T-cell (primary cell): ENCODE results near the gene RNF166. TPM values are rescaled to one million over a fixed set of nuclear protein-coding genes. Genes with fewer than 3 reads are reported as not detected.
A peak's percentile ranks its signal among the peaks of the same experiment; 100 is the strongest.

ENCODE experiments used
- ATAC-seq, 4 experiments: fragments of 200-7000 bp in 3 of 4; fragments of 150-1000 bp in 1 of 4; cut with Tn5 transposase; replicated peaks in 1 of 4; 1 replicate in 3 of 4; 2 replicates in 1 of 4; pipeline ENCODE4 v1.10.0; 2021; ENCODE audit warnings: moderate library complexity in 3 of 4, mild to moderate bottlenecking in 2 of 4, moderate number of reproducible peaks in 1 of 4
- CTCF ChIA-PET, 2 donors: fragments of 300-600 bp; sonication (Branson Sonifier 250); formaldehyde crosslinking; loops; one replicate each; lab custom pipeline; 2022; ENCODE audit warnings: antibody characterized with exemption in 2 of 2; lab: Charles Lee
- POLR2A ChIA-PET, 2 donors: fragments of 300-600 bp; sonication (Branson Sonifier 250); formaldehyde crosslinking; loops; one replicate each; lab custom pipeline; 2022; ENCODE audit warnings: antibody characterized with exemption in 2 of 2; lab: Charles Lee
- DNase-seq, 35 experiments: peaks; one replicate each; pipeline versions ENCODE4 v3.0.0 to v3.0.0-alpha.2; 2013 to 2023
- H3K27ac ChIP-seq: one replicate; pipeline ENCODE4 v1.5.1; 2013; ENCODE audit warnings: low read length
- H3K27me3 ChIP-seq, 2 experiments: replicated peaks in 1 of 2; 1 replicate in 1 of 2; 2 replicates in 1 of 2; pipeline versions ENCODE4 v1.6.1 to v1.7.0; 2013; ENCODE audit warnings: low read length in 1 of 2, mixed read lengths in 1 of 2; ENCODE audit not compliant: control insufficient read depth in 2 of 2, insufficient read depth in 2 of 2; ENCODE audit errors: extremely low read depth in 1 of 2
- H3K36me3 ChIP-seq, 2 donors: 1 replicate in 1 of 2; 2 replicates in 1 of 2; pipeline versions ENCODE4 v1.6.1 to v1.7.0; 2013; ENCODE audit warnings: low read length in 1 of 2; ENCODE audit not compliant: control insufficient read depth in 2 of 2, insufficient read depth in 1 of 2; ENCODE audit errors: extremely low read depth in 1 of 2
- H3K4me1 ChIP-seq, 2 experiments: 1 replicate in 1 of 2; 2 replicates in 1 of 2; pipeline versions ENCODE4 v1.6.1 to v1.7.0; 2013; ENCODE audit warnings: low read length in 2 of 2, mixed read lengths in 1 of 2; ENCODE audit not compliant: insufficient read depth in 2 of 2, control insufficient read depth in 1 of 2; ENCODE audit errors: extremely low read depth in 1 of 2
- H3K4me3 ChIP-seq, 2 donors: 1 replicate in 1 of 2; 2 replicates in 1 of 2; pipeline versions ENCODE4 v1.5.1 to v1.7.0; 2013; ENCODE audit warnings: mild to moderate bottlenecking in 2 of 2, low read length in 1 of 2, moderate library complexity in 1 of 2; ENCODE audit not compliant: control insufficient read depth in 1 of 2; ENCODE audit errors: extremely low read depth in 1 of 2
- H3K9me3 ChIP-seq: 2 replicates; pipeline ENCODE4 v1.7.0; 2013
- H3K27ac Mint-ChIP-seq, 2 donors: one replicate each; pipeline ENCODE4 v1.8.0; 2020 to 2021; ENCODE audit warnings: mild to moderate bottlenecking in 2 of 2, mixed read lengths in 2 of 2
- H3K27me3 Mint-ChIP-seq, 2 donors: one replicate each; pipeline ENCODE4 v1.8.0; 2021 to 2022; ENCODE audit warnings: mixed read lengths in 2 of 2
- H3K36me3 Mint-ChIP-seq: one replicate; pipeline ENCODE4 v1.8.0; 2021; ENCODE audit warnings: mixed read lengths
- H3K4me1 Mint-ChIP-seq, 3 donors: one replicate each; pipeline ENCODE4 v1.8.0; 2020 to 2022; ENCODE audit warnings: mixed read lengths in 3 of 3, mild to moderate bottlenecking in 1 of 3
- H3K4me3 Mint-ChIP-seq, 3 donors: one replicate each; pipeline ENCODE4 v1.8.0; 2020 to 2022; ENCODE audit warnings: mild to moderate bottlenecking in 3 of 3, mixed read lengths in 3 of 3, moderate library complexity in 3 of 3
- H3K9me3 Mint-ChIP-seq, 3 donors: one replicate each; pipeline ENCODE4 v1.8.0; 2020 to 2022; ENCODE audit warnings: mixed read lengths in 3 of 3
- WGBS: methylation state at CpG from one replicate; pipeline ENCODE4 v1.1.5; 2013; ENCODE audit warnings: missing lambda C conversion rate; ENCODE audit not compliant: insufficient coverage; 5-methylcytosine and 5-hydroxymethylcytosine counted together
- total RNA-seq, 35 experiments: library from RNA in 6 of 35; stranded (reverse) in 6 of 35; fragments of 120-200 nt in 1 of 35; gene quantifications; one replicate each; pipeline versions ENCODE4 v1.2.1 to v1.2.4 and lab custom pipeline; 2013 to 2026

RNF166 gene
- total RNA-seq, 5 donors from 2014 or later (not counting 1 experiment from before 2014, with no cell fraction given), result 246 to 369 (median 264) TPM

- H3K9me3 Mint-ChIP-seq, result no peaks in the 10 kb centered on the region
- H3K36me3 Mint-ChIP-seq, result peaks cover 5% of the 10 kb centered on the region
- H3K36me3 ChIP-seq, result peaks cover 21 to 58% of the 10 kb centered on the region in 2 donors
- no peak overlapping the region for H3K4me3 Mint-ChIP-seq
- no peak for ATAC-seq
- no peak overlapping the region for H3K27ac ChIP-seq
- no peak overlapping the region for H3K4me3 ChIP-seq
- H3K27ac Mint-ChIP-seq, result no peak overlapping the region
- H3K9me3 ChIP-seq, result no peaks in the 10 kb centered on the region
- POLR2A ChIA-PET, result interaction anchor here in 1 of 2 donors (0.8 kb wide), 1 partner anchor 63 kb away, joined by 7 read pairs; no protein-coding TSS in a partner anchor
- peaks cover 0 to 14% of the 10 kb centered on the region in 2 experiments for H3K4me1 ChIP-seq
- 96% methylated on average over 7 of the region's 15 CpGs for WGBS
- H3K27me3 Mint-ChIP-seq, result no peaks in the 10 kb centered on the region
- H3K27me3 ChIP-seq, result no peaks in the 10 kb centered on the region
- CTCF ChIA-PET, result no interaction called here
- DNase-seq, result no peak
- H3K4me1 Mint-ChIP-seq, result peaks cover 0 to 6% (median 2%) of the 10 kb centered on the region in 3 donors
These were observed 6.8 kb upstream of the RNF166 start for GRCh38 chr16:88713054-88713453.

GRCh38 chr16:88712362-88712979, 6.3 kb upstream of the RNF166 start:
- Histone ChIP-seq H3K4me3 (no peak overlapping the region), H3K27me3 (no peaks in the 10 kb centered on the region), H3K36me3 (peaks cover 20 to 53% of the 10 kb centered on the region in 2 donors), H3K9me3 (no peaks in the 10 kb centered on the region), H3K27ac (no peak overlapping the region), H3K4me1 (peaks cover 2 to 20% of the 10 kb centered on the region in 2 experiments)
- DNase-seq, result no peak
- Mint-ChIP-seq H3K27me3 (no peaks in the 10 kb centered on the region), H3K36me3 (peaks cover 5% of the 10 kb centered on the region), H3K27ac (peak overlapping the region in 1 of 2 donors; percentile 16), H3K9me3 (no peaks in the 10 kb centered on the region), H3K4me1 (peaks cover 3 to 12% (median 4%) of the 10 kb centered on the region in 3 donors), H3K4me3 (no peak overlapping the region)
- POLR2A ChIA-PET, result interaction anchor here in 1 of 2 donors (0.8 kb wide), 1 partner anchor 62 kb away, joined by 7 read pairs; no protein-coding TSS in a partner anchor
- ATAC-seq, result no peak
- CTCF ChIA-PET, result no interaction called here
- 86% methylated on average over 20 of the region's 25 CpGs for WGBS

GRCh38 chr16:88711750-88712340, 5.6 kb upstream of the RNF166 start:
- Mint-ChIP-seq H3K9me3 (no peaks in the 10 kb centered on the region), H3K27me3 (no peaks in the 10 kb centered on the region), H3K36me3 (no peaks in the 10 kb centered on the region), H3K27ac (peak overlapping the region; percentile 22 to 39), H3K4me1 (peaks cover 10 to 18% (median 10%) of the 10 kb centered on the region in 3 donors), H3K4me3 (no peak overlapping the region)
- ATAC-seq, result no peak
- DNase-seq, result no peak
- no peak overlapping the region for H3K27ac ChIP-seq
- POLR2A ChIA-PET, result no interaction called here
- CTCF ChIA-PET, result no interaction called here
- H3K36me3 ChIP-seq, result peaks cover 20 to 47% of the 10 kb centered on the region in 2 donors
- peaks cover 8 to 26% of the 10 kb centered on the region in 2 experiments for H3K4me1 ChIP-seq
- WGBS, result 89% methylated on average over 15 of the region's 18 CpGs
- H3K4me3 ChIP-seq, result no peak overlapping the region
- no peaks in the 10 kb centered on the region for H3K9me3 ChIP-seq
- H3K27me3 ChIP-seq, result no peaks in the 10 kb centered on the region

GRCh38 chr16:88710556-88710955, 4.3 kb upstream of the RNF166 start:
- Histone ChIP-seq H3K4me3 (no peak overlapping the region), H3K9me3 (no peaks in the 10 kb centered on the region), H3K27me3 (no peaks in the 10 kb centered on the region), H3K36me3 (peaks cover 18 to 34% of the 10 kb centered on the region in 2 donors), H3K4me1 (peaks cover 9 to 30% of the 10 kb centered on the region in 2 experiments), H3K27ac (no peak overlapping the region)
- Mint-ChIP-seq H3K36me3 (no peaks in the 10 kb centered on the region), H3K4me3 (no peak overlapping the region), H3K27me3 (no peaks in the 10 kb centered on the region), H3K9me3 (no peaks in the 10 kb centered on the region), H3K4me1 (peaks cover 10 to 20% (median 10%) of the 10 kb centered on the region in 3 donors), H3K27ac (no peak overlapping the region)
- no peak for DNase-seq
- ChIA-PET POLR2A (interaction anchor here in 1 of 2 donors (0.6 kb wide), 1 partner anchor 217 kb away, joined by 4 read pairs; no protein-coding TSS in a partner anchor), CTCF (no interaction called here)
- no peak for ATAC-seq
- WGBS, result 86% methylated on average over 15 of the region's 16 CpGs

- Histone ChIP-seq H3K27ac (peak overlapping the region; percentile 77), H3K4me3 (peak overlapping the region; percentile 85 to 88), H3K36me3 (peaks cover 3 to 16% of the 10 kb centered on the region in 2 donors), H3K4me1 (peaks cover 19 to 60% of the 10 kb centered on the region in 2 experiments), H3K27me3 (no peaks in the 10 kb centered on the region), H3K9me3 (no peaks in the 10 kb centered on the region)
- Mint-ChIP-seq H3K36me3 (peaks cover 3% of the 10 kb centered on the region), H3K4me1 (peaks cover 43 to 51% (median 43%) of the 10 kb centered on the region in 3 donors), H3K27ac (peak overlapping the region; percentile 74 to 81), H3K27me3 (no peaks in the 10 kb centered on the region), H3K9me3 (no peaks in the 10 kb centered on the region), H3K4me3 (peak overlapping the region; percentile 75 to 78 (median 77))
- 47% methylated on average over 5 of the region's 17 CpGs for WGBS
- CTCF ChIA-PET, result interaction anchor here in 1 of 2 donors (0.6 kb wide), 1 partner anchor 137 kb away, joined by 3 read pairs; the partner anchor contains the start of gene ZC3H18
- DNase-seq, result peak in 1 of 35 experiments; percentile 40
- POLR2A ChIA-PET, result no interaction called here
- ATAC-seq, result no peak
These were observed 988 bp upstream of the RNF166 start for GRCh38 chr16:88706965-88707826.

GRCh38 chr16:88705801-88706228, 393 bp downstream of the RNF166 start:
- peak in 2 of 35 experiments; percentile 33 to 35 for DNase-seq
- POLR2A ChIA-PET, result no interaction called here
- H3K27me3 ChIP-seq, result no peaks in the 10 kb centered on the region
- H3K27ac ChIP-seq, result peak overlapping the region; percentile 92
- H3K4me3 ChIP-seq, result peak overlapping the region; percentile 87 to 88
- H3K9me3 ChIP-seq, result no peaks in the 10 kb centered on the region
- under 1% methylated on average over 57 of the region's 57 CpGs for WGBS
- Mint-ChIP-seq H3K4me3 (peak overlapping the region; percentile 90 to 99 (median 94)), H3K27me3 (no peaks in the 10 kb centered on the region), H3K27ac (peak overlapping the region; percentile 97), H3K4me1 (peaks cover 51 to 58% (median 54%) of the 10 kb centered on the region in 3 donors), H3K36me3 (peaks cover 3% of the 10 kb centered on the region), H3K9me3 (no peaks in the 10 kb centered on the region)
- ATAC-seq, result peak; percentile 1 to 6 (median 3)
- peaks cover 3 to 17% of the 10 kb centered on the region in 2 donors for H3K36me3 ChIP-seq
- H3K4me1 ChIP-seq, result peaks cover 19 to 73% of the 10 kb centered on the region in 2 experiments
- CTCF ChIA-PET, result interaction anchor here (0.6 to 1.8 kb wide), 2 partner anchors 25 to 86 kb away, joined by 3 to 7 read pairs; no protein-coding TSS in a partner anchor
